Smooth muscle cell of the brain vasculature (primary cell): ENCODE data around the gene SGPL1.
"Not testable (repeated sequence)": the region's sequence is repeated elsewhere in the genome, so short reads cannot be mapped to it uniquely, and the experiment has no call there.

Source experiments
- DNase-seq: peaks from one replicate; pipeline ENCODE4 v3.0.0-alpha.2; 2012; ENCODE audit warnings: low read depth, low spot score

SGPL1 gene

DNA sequence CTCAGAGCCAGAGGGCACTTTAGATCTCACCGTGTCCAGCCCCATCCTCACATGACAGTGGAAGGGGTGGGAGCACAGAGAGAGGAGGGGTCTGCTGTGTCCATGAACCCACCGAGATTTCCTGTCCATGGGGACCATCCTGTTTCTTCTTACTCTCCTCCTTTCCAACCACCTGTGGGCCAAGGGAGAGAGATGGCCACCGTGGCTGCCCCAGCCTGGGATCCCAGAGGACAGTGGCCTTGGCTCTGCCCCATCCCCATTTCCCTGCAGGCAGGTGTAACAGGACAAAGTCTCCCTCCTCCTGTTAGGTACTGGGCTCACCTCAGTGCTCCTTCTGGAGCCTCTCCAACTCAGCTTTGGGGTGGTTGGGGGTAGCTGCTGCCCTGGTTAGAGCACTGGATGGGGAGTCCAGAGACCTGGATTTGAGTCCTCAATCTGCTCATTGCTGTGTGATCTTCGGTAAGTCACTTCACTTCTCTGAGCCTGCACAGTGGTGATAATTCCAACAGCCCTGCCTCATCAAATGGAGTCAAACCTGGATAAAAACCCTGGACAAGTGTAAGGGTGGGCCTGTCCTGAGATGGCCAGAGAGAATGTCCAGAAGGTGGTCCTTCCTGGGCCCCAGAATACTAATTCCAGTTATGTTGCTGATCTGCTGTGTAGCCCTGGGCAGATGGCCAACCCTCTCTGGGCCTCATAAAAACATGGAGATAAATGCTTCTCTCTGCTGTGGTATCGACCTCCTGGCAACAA lies 90.5 kb downstream of the SGPL1 start:
- no peak for DNase-seq

GRCh38 chr10:70906953-70907636 lies 91.3 kb downstream of the SGPL1 start:
- no peak for DNase-seq

DNA sequence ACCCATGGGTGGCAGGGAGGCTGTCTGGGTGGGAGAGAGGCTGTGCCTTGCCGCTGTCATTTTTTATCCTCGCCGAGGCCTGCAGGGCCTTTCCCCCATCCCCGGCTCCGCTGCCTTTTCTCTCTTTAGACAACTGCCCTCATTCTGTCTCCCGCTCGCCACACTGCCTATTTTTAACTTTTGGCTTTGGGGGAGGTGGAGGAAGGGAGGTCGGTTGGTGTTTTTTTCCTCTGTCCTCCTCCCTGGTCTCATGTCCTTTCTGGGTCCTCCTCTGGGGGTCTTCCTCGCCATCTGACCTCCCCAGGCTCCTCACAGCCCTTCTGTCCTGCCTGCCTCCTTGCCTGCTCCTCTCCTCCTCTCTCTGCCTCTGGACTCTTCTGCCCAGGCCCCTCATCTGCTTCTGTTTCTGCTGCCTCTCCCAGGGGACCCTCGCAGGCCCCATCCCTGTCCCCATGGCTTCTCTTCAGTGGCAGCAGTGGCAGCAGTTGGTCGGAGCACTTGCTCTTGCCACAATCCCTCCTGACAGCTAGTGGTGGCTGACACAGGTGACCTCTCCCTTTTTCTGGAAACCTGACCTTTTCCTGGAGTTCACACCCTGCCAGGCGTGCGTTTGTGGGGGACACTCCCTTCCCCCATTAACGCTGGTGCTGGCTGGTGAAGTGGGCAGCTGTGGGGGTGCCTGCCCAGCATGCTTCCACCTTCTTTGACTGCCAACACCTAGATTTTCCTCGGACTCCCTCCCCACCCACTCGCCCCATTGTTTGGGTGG lies 92.1 kb downstream of the SGPL1 start:
- DNase-seq = no peak

- DNase-seq = no peak
Observed at GRCh38 chr10:70908406-70909296, 92.9 kb downstream of the SGPL1 start.

DNA sequence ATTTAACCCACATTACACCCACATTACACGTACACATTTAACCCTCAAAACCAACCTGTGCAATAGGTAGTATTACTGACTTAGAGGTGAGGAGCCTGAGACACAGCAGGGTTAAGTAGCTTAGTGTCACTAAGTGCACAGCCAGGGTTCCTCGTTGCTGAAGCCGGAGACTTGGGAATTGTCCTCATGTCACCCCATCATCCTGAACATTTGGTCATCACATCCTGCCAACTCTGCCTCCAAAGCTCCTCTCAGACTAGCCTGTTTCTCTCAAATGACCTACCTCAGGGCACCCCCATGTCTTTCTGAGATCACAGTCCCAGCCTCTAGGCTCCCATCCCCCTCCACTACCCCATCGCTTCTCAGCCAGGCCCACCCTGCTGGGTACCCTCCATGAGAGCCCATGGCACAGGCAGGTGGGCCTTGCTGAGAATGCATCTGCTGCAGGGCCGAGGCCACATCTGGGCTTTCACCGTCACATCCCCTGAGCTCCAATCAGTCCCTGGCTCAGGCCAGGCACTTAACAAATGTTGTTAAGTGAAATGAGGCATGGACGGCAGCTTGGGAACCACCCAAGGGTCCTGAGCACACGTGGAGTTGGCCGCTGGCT lies 93.7 kb downstream of the SGPL1 start:
- DNase-seq = no peak

- DNase-seq = no peak
Observed at GRCh38 chr10:70910486-70911341, 95.0 kb downstream of the SGPL1 start.

GRCh38 chr10:70911386-70911785 lies 95.6 kb downstream of the SGPL1 start:
- no peak for DNase-seq

DNA sequence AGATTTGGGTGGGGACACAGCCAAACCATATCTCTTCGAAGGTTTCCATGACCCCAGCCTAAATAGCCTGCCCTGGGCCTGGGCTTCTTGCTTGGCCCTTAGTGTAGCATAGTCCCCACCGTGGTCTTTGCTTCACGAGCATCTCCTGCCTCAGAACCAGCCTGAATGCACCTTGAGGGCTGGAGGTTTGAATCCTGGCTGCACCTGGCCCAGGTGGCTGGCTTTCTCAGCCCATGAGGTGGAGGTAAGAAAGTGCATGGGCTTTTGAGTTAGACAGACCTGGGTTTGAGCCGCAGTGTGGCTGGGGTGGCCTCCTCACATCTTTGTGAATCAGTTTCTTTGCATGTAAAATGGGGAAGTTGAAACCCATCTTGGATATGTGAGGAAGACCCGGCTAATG lies 96.8 kb downstream of the SGPL1 start:
- no peak for DNase-seq

DNA sequence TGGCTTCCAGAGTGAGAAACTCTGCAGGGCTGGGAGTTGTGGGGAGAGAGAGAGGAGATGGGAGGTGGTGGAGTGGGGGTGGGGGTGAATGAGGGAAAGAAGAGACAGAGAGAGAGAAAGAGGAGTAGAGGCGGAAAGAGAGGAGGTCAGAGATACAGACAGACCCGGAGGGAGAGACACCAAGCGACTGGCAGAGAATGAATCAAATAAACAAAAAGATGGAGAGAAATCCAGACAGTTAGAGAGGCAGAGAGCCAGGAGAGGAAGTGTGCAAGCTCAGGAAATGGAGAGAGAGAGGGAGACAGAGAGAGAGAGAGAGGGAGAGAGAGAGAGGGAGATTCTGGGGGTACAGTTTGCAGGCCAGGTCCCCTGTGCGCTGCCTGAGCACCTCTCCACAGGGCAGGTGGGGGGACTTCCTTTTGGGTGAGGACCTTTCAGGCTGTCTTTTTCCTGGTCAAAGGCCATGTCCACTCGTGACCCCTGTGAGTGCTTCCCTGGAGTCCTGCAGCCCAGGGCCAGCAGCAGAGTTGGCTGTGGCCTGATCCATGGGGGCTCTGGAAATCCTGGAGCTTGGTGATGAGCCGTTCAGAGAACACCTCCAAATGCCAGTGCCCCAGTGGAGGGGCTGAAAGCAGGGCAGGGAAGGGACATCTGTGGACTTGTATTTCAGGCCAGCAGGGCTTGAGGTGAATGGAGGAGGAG lies 97.6 kb downstream of the SGPL1 start:
- DNase-seq = no peak

GRCh38 chr10:70913893-70914240 lies 98.1 kb downstream of the SGPL1 start:
- no peak for DNase-seq

GRCh38 chr10:70914316-70914864 lies 98.6 kb downstream of the SGPL1 start:
- no peak for DNase-seq

DNA sequence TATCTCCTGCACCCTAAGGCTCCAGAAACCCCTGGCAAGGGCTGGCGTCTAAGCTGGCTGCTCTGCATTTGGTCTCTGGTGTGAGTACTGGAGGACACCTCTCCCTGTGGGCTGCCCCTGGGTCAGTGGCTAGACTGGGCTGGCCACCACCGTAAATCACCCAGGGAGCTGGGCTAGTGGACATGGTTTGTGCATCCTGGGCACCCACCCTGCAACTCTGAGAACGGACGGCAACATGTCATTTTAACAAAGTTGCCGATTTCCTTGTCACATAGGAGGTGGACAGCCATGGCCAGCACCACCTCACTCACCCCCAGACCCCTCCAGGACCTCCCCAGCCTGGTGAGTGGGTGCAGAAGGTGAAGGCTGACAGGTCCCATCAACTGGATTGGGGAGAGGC lies 99.5 kb downstream of the SGPL1 start:
- DNase-seq = no peak

- no peak for DNase-seq
Observed at GRCh38 chr10:70915806-70916205, 100.1 kb downstream of the SGPL1 start.

GRCh38 chr10:70916241-70916640 lies 100.5 kb downstream of the SGPL1 start:
- DNase-seq = no peak

GRCh38 chr10:70917226-70917625 lies 101.5 kb downstream of the SGPL1 start:
- DNase-seq = no peak

GRCh38 chr10:70917635-70918034 lies 101.9 kb downstream of the SGPL1 start:
- DNase-seq = no peak

DNA sequence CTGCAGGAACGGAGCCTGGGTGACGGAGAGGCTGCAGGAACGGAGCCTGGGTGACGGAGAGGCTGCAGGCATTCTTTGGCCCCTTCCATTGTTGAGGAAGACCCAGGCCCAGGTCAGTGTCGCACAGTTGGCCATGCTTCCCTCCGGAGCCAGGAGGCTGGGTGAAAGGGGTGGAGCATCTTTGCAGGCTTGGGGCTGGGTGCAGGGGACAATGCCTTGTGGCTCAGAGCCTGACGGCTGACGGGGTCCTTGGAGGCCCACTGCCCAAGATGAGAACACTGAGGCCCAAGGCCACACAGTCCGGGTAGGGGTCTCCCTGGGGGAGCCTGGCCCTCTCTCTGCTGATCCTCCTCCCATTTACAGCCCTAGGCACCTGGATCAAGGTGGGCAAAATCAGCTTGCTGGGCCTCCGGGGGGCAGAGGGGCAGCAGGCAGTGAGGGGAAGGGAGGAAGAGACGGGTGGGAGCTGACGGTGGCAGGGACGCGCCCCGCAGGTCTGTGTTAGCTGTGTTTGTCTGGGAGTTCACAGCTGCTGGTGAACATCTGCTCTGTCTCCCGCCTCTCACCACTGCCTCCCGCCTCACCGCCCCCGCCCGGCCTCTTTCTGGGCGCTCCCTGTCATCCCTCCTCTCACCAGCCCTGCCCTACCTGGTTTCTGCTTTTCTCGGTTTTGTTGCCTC lies 103.2 kb downstream of the SGPL1 start:
- DNase-seq = no peak

GRCh38 chr10:70919906-70920305 lies 104.2 kb downstream of the SGPL1 start:
- not testable (repeated sequence) for DNase-seq

GRCh38 chr10:70920519-70920918 lies 104.8 kb downstream of the SGPL1 start:
- DNase-seq = no peak
